Amygdala (tissue), 56 donors: ENCODE results near the gene ACAD10.
"Not testable (repeated sequence)": the region's sequence is repeated elsewhere in the genome, so short reads cannot be mapped to it uniquely, and the experiment has no call there.

Experiments
- DNase-seq, 56 donors: peaks; one replicate each; lab custom pipeline; 2025; lab: John Stamatoyannopoulos, UW

ACAD10 gene

GRCh38 chr12:111685322-111685810 lies 487 bp upstream of the ACAD10 start:
- DNase-seq: peak in 3 of 56 donors; percentile 28 to 52 (median 34)

- no peak for DNase-seq
Measured at GRCh38 chr12:111686574-111687105, 787 bp downstream of the ACAD10 start.

GRCh38 chr12:111687255-111687654 lies 1.4 kb downstream of the ACAD10 start:
- no peak for DNase-seq

DNA sequence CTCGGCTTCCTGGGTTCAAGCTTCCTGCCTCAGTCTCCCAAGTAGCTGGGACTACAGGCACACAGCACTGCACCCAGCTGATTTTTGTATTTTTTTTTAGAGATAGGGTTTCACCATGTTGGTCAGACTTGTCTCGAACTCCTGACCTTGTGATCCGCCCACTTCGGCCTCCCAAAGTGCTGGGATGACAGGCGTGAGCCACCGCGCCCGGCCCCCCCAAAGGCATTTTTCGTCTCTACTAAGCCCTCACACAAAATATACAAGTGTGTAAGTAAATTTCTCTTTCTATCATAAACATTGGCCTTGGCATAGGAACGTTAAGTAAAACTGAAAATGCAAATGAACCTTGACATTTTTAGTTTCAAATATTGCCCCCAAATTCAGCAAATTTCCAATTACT lies 2.1 kb downstream of the ACAD10 start:
- no peak for DNase-seq

DNA sequence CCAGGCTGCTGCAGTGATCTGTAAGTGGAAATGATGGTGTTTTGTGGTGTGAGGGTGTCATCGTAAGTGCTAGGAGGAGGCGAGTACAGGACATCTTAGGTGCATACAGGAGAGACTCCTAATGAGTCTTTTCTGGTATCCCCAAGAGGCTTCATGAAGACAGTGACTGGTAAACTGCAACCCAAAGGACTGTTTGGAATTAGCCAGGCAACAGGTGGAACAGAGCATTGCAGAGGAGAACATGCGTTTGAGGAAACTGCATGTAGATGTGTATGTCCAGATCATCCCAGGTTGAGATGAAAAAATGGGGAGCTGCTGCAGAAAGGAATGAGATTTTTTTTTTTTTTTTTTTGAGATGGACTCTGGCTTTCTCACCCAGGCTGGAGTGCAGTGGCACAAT lies 5.4 kb downstream of the ACAD10 start:
- DNase-seq: no peak

DNA sequence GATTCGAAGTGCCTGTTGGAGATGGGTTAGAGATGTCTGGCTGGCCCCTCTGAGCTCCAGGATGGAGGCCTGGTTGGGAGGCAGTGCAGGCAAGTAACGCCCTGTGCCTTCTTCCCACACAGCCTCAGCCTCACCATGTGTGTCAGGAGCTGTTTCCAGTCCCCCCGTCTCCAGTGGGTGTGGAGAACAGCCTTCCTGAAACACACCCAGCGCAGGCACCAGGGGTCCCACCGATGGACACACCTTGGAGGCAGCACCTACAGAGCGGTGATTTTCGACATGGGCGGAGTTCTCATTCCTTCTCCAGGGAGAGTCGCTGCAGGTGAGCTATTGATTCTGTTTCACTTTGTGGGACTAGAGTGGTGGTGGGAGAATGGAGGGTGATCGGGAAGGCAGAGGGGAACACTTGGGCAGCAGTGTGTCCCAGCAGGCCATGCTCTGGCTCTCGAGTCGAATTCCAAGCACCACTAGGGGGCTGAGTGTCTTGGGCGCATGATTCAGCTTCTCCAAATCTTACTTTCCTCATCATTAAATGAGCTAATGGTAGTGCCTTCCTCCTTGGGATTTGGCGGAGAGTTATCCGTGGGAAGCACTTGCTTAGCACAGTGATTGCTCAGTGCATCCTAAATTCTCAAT lies 6.8 kb downstream of the ACAD10 start:
- no peak for DNase-seq

GRCh38 chr12:111693818-111694217 lies 8.0 kb downstream of the ACAD10 start:
- DNase-seq: no peak

DNA sequence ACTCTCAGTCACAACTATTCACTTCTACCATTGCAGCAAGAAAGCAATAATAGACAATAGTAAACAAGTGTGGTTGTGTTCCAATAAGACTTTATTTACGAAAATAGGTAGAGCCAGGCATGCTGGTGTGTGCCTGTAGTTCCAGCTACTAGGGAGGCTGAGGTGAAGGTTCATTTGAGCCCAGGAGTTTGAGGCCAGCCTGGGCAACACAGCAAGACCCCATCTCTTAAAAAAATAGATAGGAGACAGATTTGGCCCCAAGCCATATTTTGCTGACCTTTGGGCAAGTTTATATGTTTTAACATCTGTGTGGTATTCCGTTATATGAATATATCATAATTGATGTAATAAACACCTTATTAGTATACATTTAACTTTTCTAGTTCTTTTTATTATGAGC lies 14.1 kb downstream of the ACAD10 start:
- no peak for DNase-seq

DNA sequence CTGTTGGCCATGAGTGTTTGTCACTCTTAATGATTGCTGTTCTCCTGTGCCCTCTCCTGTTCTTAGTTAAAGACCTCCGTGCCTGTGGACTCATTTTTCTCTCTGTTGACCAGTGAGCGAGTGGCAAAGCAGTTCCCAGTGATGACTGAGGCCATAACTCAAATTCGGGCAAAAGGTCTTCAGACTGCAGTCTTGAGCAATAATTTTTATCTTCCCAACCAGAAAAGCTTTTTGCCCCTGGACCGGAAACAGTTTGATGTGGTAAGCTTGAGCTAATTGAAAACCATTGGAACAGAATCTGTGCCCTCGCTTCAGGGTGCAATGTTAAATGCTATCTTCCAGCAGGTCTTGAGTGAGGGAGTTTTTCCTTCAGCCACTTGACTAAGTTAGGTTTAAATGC lies 19.8 kb downstream of the ACAD10 start:
- DNase-seq: no peak

- no peak for DNase-seq
Measured at GRCh38 chr12:111706145-111706544, 20.3 kb downstream of the ACAD10 start.

- peak in 13 of 56 donors; percentile 1 to 24 (median 6) for DNase-seq
Measured at GRCh38 chr12:111715279-111715678, 29.4 kb downstream of the ACAD10 start.

- DNase-seq: not testable (repeated sequence)
Measured at GRCh38 chr12:111719316-111719715, 33.5 kb downstream of the ACAD10 start.

DNA sequence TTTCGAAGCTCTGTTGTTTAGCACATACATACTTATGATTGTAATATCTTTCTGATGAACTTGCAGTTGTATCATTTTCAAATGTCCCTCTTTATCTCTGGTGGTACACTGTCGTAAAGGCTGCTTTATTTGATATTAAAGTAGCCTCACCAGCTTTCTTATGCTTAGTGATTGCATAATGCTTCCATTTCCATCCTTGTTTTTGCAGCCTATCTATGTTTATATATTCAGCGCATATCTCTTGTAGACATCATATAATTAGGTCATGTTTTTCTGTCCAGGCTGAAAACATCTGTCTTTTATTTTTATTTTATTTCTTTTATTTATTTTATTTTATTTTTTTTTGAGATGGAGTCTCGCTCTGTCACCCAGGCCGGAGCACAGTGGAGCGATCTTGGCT lies 34.6 kb downstream of the ACAD10 start:
- DNase-seq: no peak

DNA sequence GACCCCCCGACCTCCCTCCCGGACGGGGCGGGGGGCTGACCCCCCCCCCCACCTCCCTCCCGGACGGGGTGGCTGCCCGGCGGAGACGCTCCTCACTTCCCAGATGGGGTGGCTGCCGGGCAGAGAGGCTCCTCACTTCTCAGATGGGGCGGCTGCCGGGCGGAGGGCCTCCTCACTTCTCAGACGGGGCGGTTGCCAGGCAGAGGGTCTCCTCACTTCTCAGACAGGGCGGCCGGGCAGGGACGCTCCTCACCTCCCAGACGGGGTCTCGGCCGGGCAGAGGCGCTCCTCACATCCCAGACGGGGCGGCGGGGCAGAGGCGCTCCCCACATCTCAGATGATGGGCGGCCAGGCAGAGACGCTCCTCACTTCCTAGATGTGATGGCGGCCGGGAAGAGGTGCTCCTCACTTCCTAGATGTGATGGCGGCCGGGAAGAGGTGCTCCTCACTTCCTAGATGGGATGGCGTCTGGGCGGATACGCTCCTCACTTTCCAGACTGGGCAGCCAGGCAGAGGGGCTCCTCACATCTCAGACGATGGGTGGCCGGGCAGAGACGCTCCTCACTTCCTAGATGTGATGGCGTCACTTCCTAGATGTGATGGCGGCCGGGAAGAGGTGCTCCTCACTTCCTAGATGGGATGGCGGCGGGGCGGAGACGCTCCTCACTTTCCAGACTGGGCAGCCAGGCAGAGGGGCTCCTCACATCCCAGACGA lies 38.0 kb downstream of the ACAD10 start:
- DNase-seq: not testable (repeated sequence)

- no peak for DNase-seq
Measured at GRCh38 chr12:111728795-111729194, 42.9 kb downstream of the ACAD10 start.

DNA sequence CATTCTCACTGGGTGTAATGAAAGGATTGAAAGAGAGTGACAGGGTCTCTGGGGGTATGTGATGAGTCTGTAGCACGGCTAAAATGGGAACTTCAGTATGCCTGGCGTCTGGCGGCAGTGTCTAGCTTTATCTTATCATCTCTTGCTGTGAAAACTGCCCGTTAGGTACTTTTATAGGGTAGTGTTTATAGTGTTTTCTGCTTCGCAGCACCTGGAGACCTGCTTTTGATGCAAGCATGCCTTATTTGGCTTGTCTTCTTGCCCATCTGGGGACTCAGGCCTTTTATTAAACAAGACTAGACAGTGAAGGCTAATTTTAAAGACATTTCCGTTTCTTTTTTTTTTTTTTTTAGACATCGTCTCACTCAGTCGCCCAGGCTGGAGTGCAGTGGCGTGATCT lies 44.6 kb downstream of the ACAD10 start:
- DNase-seq: no peak

GRCh38 chr12:111732786-111733185 lies 46.9 kb downstream of the ACAD10 start:
- no peak for DNase-seq

DNA sequence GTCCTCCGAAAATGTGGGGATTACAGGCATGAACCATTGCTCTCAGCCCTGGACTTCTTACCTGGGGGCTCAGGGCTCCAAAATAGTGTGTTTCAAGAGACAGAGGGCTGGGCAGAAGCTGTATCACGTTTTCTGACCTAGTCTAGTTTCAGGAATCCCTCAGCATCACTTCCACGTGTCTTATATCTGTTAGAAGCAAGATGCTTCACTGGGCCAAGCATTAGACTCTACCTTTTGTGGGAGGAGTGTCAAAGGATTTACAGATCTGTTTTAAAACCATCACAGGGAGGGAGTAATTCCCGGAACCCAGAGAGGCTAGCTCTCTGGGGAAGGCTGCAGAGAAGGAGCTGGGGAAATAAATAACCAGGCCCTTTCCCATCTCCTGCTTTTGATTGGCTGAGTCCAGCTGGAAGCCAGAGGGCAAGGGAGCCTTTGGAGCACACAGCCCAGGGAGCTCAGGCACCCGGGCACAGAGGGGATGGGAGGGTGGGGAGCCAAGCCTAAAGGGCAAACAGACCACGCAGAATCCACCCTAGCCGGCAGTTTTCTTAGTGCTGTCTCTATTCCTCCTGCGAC lies 47.6 kb downstream of the ACAD10 start:
- no peak for DNase-seq

DNA sequence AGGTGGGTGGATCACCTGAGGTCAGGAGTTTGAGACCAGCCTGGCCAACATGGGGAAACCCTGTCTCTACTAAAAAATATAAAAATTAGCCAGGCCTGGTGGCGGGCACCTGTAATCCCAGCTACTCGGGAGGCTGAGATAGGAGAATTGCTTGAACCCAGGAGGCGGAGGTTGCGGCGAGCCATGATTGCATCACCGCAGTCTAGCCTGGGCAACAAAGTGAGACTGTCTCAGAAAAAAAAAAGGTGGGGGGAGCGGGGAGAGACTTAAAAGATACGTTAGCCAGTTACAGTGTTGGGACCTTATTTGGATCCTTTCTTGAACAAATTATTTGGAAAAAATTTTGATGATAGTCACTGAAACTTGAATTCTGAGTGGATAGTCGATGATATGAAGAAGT lies 53.7 kb downstream of the ACAD10 start:
- DNase-seq: not testable (repeated sequence)

DNA sequence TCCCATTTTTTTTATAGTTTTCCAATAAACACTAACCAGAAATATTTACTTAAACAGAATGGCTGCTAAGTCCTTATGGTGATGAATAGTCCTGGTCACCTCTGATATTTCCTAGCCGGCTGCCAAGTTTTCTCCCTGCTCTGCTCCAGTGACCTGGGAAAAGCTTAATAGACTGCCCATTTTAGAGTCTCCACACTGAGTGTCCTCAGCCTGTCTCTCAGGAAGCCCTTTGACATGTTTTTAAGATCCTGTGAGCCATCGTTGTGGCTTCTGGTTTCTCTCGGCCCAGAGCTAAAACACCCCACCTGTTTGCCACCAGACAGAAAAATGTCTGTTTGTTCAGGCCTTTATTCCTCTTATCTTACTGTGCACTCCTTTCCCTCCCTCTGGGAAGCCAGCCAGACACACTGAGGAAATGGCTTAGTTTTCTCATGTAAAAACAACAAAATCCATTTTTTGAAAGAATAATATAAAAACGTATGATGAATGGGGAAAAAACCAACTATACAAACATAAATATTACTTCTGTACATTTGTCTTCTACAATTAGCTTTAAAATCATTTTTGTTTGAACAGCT lies 55.5 kb downstream of the ACAD10 start:
- no peak for DNase-seq

GRCh38 chr12:111745211-111745610 lies 59.4 kb downstream of the ACAD10 start:
- no peak for DNase-seq
